IPS-15b (cell line): ENCODE data around the gene KEAP1.
"Not testable (repeated sequence)": the region's sequence is repeated elsewhere in the genome, so short reads cannot be mapped to it uniquely, and the experiment has no call there.

Source experiments
- H3K27me3 ChIP-seq: one replicate; pipeline ENCODE4 v1.6.1; 2013; ENCODE audit warnings: low read length; ENCODE audit not compliant: control insufficient read depth, insufficient read depth
- H3K36me3 ChIP-seq: one replicate; pipeline ENCODE4 v1.6.1; 2013; ENCODE audit warnings: low read length; ENCODE audit not compliant: control insufficient read depth, insufficient read depth
- H3K4me1 ChIP-seq: one replicate; pipeline ENCODE4 v1.6.1; 2013; ENCODE audit warnings: mild to moderate bottlenecking, low read length; ENCODE audit not compliant: control insufficient read depth, insufficient read depth
- H3K4me3 ChIP-seq: one replicate; pipeline ENCODE4 v1.5.1; 2013; ENCODE audit warnings: low read depth, low read length
- H3K9ac ChIP-seq: one replicate; pipeline ENCODE4 v1.6.1; 2013; ENCODE audit warnings: low read depth, mild to moderate bottlenecking, low read length
- H3K9me3 ChIP-seq: one replicate; pipeline ENCODE4 v1.6.1; 2013; ENCODE audit warnings: mild to moderate bottlenecking, low read length; ENCODE audit not compliant: control insufficient read depth, insufficient read depth

KEAP1 gene

GRCh38 chr19:10503002-10503789 is at the start of gene KEAP1:
KEAP1 (minus strand) TSS chr19:10503356; CDS start chr19:10500033, 3,323 bp downstream.
- peaks cover 8% of the 10 kb centered on the region for H3K36me3 ChIP-seq
- H3K9ac ChIP-seq = peak within 1 kb of the TSS; percentile 97
- H3K9me3 ChIP-seq = no peaks in the 10 kb centered on the region
- peak within 1 kb of the TSS; percentile 85 for H3K4me3 ChIP-seq
- peaks cover 3% of the 10 kb centered on the region for H3K4me1 ChIP-seq
- H3K27me3 ChIP-seq = no peaks in the 10 kb centered on the region

- Histone ChIP-seq H3K27me3 (no peaks in the 10 kb centered on the region), H3K9me3 (no peaks in the 10 kb centered on the region), H3K9ac (no peak overlapping the region), H3K36me3 (peaks cover 51% of the 10 kb centered on the region), H3K4me3 (no peak overlapping the region), H3K4me1 (no peaks in the 10 kb centered on the region)
Measured at GRCh38 chr19:10552510-10553053, 49.4 kb upstream of the KEAP1 start.

- Histone ChIP-seq H3K4me1 (no peaks in the 10 kb centered on the region), H3K36me3 (peaks cover 51% of the 10 kb centered on the region)
Measured at GRCh38 chr19:10551698-10552301, 48.6 kb upstream of the KEAP1 start.

GRCh38 chr19:10551006-10551405 is 47.9 kb upstream of the KEAP1 start:
- H3K36me3 ChIP-seq = peaks cover 49% of the 10 kb centered on the region
- not testable (repeated sequence) for H3K4me3 ChIP-seq, H3K27me3 ChIP-seq, H3K4me1 ChIP-seq, H3K9me3 ChIP-seq, H3K9ac ChIP-seq

More at GRCh38 chr19:10551698-10552301, 48.6 kb upstream of the KEAP1 start:
- Histone ChIP-seq H3K9ac (no peak overlapping the region), H3K27me3 (no peaks in the 10 kb centered on the region), H3K9me3 (no peaks in the 10 kb centered on the region), H3K4me3 (no peak overlapping the region)

DNA sequence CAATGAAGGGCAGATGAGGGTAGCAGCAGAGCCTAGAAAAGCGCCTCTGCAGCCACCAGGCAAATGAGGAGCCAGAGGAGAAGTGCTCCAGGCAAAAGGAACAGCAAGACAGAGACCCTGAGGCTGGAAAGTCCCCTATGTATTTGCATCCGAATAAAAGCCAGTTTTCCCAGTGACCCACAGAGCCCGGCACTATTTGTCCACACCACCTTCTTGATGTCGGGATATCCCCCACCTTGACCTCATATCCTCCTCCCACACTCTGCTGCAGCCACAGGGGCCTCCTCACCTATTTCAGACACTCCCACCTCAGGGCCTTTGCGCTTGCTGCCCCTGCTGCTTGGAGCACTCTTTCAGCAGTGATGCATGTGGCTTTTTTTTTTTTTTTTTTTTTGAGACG is 47.2 kb upstream of the KEAP1 start:
- H3K9me3 ChIP-seq = no peaks in the 10 kb centered on the region
- no peak overlapping the region for H3K9ac ChIP-seq
- no peaks in the 10 kb centered on the region for H3K4me1 ChIP-seq
- H3K36me3 ChIP-seq = peaks cover 43% of the 10 kb centered on the region
- H3K4me3 ChIP-seq = no peak overlapping the region
- H3K27me3 ChIP-seq = no peaks in the 10 kb centered on the region

GRCh38 chr19:10549733-10550132 is 46.6 kb upstream of the KEAP1 start:
- Histone ChIP-seq H3K9me3 (no peaks in the 10 kb centered on the region), H3K9ac (no peak overlapping the region), H3K4me1 (no peaks in the 10 kb centered on the region), H3K27me3 (no peaks in the 10 kb centered on the region), H3K36me3 (peaks cover 42% of the 10 kb centered on the region), H3K4me3 (no peak overlapping the region)

DNA sequence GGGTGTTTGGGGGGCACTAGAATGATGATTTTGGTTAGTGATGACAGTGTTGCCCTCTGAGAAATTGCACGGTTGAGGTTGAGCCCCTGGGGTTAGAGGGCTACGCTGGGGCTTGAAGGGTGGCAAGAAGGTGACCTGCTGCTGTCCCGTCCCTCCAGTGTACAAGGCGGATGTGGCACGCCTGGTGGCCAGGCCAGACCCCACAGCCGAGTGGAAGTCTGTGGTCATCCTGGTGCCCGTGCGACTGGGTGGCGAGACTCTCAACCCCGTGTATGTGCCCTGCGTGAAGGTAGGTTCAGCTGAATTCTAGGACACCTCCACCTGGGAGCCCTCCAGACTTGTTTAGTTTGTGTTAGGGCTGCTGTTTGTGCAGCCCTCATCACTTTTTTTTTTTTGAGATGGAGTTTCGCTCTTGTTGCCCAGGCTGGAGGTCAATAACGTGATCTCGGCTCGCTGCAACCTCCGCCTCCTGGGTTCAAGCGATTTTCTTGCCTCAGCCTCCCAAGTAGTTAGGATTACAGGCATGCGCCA is 45.7 kb upstream of the KEAP1 start:
- Histone ChIP-seq H3K36me3 (peaks cover 34% of the 10 kb centered on the region), H3K4me3 (no peak overlapping the region), H3K4me1 (no peaks in the 10 kb centered on the region), H3K9ac (no peak overlapping the region), H3K27me3 (no peaks in the 10 kb centered on the region), H3K9me3 (no peaks in the 10 kb centered on the region)

- no peak overlapping the region for H3K9ac ChIP-seq
- no peak overlapping the region for H3K4me3 ChIP-seq
- no peaks in the 10 kb centered on the region for H3K9me3 ChIP-seq
- peaks cover 14% of the 10 kb centered on the region for H3K36me3 ChIP-seq
- no peaks in the 10 kb centered on the region for H3K4me1 ChIP-seq
- H3K27me3 ChIP-seq = no peaks in the 10 kb centered on the region
Measured at GRCh38 chr19:10546817-10547216, 43.7 kb upstream of the KEAP1 start.

DNA sequence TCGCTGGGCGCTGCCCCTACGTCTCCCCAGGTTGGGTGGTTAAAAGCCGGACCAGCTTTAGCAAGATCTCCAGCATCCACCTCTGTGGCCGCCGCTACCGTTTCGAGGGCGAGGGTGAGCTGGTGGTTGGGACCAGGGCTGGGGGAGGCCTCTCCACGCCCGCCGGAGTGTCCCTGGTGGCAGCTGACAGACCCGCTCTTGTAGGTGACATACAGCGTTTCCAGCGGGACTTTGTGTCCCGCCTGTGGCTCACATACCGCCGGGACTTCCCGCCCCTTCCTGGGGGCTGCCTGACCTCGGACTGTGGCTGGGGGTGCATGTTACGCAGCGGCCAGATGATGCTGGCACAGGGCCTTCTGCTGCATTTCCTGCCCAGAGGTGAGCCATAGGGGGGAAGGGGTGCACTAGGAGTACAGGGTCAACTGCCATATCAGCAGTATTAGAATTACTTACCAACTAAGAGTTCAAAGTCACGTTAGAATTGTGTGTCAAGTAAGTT is 41.6 kb upstream of the KEAP1 start:
- Histone ChIP-seq H3K4me3 (peak overlapping the region; percentile 83), H3K36me3 (peaks cover 10% of the 10 kb centered on the region), H3K9me3 (no peaks in the 10 kb centered on the region), H3K27me3 (no peaks in the 10 kb centered on the region), H3K9ac (no peak overlapping the region), H3K4me1 (no peaks in the 10 kb centered on the region)

DNA sequence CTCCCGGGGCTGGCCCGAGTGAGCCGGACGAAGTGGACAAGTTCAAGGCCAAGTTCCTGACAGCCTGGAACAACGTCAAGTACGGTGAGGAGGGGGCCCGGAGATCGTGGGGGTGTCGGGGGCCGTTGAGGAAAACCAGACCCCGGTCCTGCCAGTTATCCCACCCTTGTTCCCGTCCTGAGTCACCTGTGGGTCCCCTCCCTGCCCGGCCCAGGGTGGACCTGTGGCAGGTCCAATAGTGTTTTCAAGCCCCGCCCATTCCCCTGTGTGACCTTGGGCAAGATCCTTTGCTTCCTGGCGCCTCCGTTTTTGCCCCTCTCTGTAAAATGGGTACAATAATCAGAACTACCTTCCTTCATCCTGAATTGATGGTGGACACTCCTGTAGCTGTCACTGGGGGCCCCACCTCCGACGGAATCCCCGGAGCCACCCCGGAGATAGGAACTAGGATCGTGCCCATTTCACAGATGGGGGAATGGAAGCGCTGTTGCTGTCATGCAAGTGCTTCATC is 41.1 kb upstream of the KEAP1 start:
- peak overlapping the region; percentile 54 for H3K9ac ChIP-seq
- peaks cover 10% of the 10 kb centered on the region for H3K36me3 ChIP-seq
- H3K4me1 ChIP-seq = no peaks in the 10 kb centered on the region

GRCh38 chr19:10543420-10544241 is 40.5 kb upstream of the KEAP1 start, which contains the start of gene ATG4D:
ATG4D (plus strand) TSS chr19:10543904; CDS start chr19:10544091, 187 bp downstream.
- peak within 1 kb of the TSS; percentile 54 for H3K9ac ChIP-seq
- no peaks in the 10 kb centered on the region for H3K27me3 ChIP-seq
- H3K4me3 ChIP-seq = peak within 1 kb of the TSS; percentile 83
- H3K4me1 ChIP-seq = no peaks in the 10 kb centered on the region
- H3K36me3 ChIP-seq = peaks cover 10% of the 10 kb centered on the region
- H3K9me3 ChIP-seq = no peaks in the 10 kb centered on the region

More for the DNA sequence above, 41.1 kb upstream of the KEAP1 start:
- Histone ChIP-seq H3K4me3 (peak overlapping the region; percentile 83), H3K9me3 (no peaks in the 10 kb centered on the region), H3K27me3 (no peaks in the 10 kb centered on the region)
